HG02610 (cell line): ENCODE results near the gene ADAMTS6.

Experiments
- ATAC-seq: cut with Tn5 transposase; IDR thresholded peaks from one replicate; pipeline ENCODE4 v1.9.1; 2021; ENCODE audit warnings: mild to moderate bottlenecking, moderate library complexity; ENCODE audit not compliant: unreplicated experiment

Gene ADAMTS6

DNA sequence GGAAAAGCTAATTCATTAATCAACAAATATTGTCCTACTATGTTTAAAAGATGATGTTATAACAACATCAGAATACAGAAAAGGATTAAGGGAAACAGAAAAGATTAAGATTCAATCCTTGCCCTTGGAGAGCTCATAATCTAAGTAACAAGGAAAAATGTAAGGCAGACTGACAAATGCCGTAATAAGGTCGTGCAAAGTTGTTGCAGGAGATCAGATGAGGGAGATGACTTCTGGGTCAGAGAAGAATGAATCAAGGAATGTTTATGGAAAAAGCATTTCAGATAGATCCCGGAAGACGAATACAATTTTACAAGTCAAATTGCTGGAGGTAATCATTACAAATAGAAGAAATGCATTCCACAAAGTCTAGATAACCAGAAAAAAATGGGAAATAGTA is 6.4 kb downstream of the ADAMTS6 start:
- ATAC-seq: no peak

DNA sequence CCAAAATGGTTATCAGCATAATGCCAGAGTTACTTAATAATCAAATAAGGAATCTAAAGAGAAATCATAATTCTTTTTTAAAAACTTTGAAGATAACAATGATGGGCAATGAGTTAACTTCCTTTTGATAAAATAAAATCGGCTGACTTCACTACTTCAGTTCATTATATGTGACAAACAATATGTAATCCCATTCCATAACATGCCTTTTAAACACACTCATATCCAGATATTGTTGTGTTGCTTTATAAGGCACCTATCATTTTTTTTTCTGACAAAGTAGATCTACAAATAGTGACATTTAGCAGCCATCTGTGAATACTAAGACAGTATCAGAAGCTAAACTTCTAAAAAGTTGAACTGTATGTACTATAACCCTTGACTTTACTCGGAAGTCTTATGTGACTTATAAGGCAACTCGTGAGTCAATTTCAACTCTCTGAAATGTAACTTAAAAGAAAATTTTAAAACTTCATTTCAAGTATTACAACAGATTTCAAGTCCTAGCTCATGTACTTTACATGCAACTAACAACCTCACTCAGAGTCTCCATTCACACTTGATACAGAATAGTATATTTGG is 7.5 kb downstream of the ADAMTS6 start:
- ATAC-seq: no peak

DNA sequence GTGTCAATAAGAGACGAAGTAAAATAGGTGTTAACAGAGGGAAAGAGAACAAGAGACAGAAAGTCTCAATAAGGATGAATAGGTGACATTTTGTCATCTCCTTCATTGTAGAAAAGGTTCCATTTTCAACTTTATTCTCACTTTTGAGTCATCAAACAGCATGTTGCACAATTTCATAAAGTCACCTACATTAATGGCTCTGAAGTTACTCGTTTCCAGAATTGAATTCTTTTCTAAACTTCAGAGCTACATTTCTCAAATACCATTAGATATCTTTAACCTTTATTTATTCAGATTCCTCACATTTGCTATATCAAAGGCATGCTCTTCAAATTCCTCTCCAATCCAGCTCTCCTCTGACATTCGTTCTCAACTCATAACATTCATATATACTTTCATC is 13.1 kb downstream of the ADAMTS6 start:
- no peak for ATAC-seq

DNA sequence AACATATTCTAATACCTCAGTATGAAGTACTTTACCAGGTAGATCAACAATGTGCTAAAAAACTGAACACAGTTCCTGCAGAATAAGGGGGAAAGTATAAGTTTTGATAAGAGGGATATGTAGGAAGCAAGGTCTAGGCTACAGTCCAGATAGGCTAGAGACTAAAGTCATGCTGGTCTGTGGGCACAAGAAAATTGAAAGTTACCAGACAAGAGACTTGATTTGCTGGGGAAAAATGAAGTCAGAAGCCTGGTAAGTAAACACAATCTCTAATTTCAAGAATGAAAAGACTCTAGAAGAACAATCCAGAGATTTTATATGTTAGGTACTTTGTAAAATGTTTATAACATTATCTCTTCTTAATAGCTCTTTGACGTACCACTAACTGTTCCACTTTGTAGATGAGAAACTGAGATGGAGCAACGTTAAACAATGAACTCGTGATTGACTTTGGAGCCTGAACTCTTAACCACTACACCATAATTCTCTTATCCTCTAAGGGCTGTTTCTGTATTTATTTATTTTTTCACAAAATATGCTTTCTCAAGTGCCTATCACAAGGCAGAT is 19.5 kb downstream of the ADAMTS6 start:
- ATAC-seq: no peak

DNA sequence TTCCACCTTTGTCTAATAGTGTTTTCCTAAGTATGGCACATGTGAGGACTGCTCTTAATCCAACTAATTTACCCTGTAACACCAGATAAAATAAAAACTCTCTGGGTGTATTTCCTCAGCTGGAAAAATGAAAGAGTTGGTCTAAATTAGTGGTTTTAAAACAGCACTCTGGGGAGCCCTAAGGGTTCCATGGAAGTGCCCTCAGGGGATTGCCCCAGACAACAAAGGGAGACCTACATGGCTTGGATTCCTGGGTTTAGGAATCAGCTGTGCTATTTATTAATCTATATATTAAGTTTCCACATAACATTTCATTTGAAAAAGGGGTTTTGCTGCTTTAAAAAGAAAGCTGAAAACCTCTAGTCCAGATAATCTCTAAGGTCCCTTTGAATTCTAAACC is 20.2 kb downstream of the ADAMTS6 start:
- ATAC-seq: no peak

DNA sequence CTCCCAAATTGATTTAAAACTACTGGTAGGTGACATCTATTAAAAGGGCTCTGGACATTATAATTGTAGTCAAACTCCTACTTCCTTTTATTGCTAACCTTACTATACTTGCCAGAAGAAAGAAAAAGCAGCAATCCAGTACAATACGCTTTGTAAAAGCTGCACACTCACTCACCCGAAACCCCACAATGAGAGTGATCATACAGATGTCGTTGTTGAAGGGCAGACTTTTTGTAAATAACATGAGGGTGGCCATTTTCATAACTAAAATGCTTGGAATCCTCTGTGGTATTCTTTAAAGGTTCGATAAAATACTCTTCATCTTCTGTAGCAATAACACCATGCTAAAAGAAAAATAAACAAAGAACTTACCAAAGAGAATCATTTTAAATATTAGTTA is 21.7 kb downstream of the ADAMTS6 start:
- no peak for ATAC-seq

DNA sequence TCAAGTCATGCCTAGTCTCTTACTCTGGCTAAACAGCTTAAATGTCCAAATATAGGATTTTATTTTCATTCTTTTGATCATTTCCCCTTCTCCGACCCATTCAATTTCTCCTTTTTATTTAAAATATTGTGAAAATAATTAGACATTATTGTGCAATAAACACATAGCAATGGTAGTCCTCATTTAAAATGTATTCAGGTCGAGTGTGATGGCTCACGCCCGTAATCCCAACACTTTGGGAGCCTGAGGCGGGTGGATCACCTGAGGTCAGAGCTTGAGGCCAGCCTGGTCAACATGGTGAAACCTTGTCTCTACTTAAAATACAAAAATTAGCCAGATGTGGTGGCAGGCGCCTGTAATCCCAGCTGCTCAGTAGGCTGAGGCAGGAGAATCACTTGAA is 26.7 kb downstream of the ADAMTS6 start:
- ATAC-seq: no peak

DNA sequence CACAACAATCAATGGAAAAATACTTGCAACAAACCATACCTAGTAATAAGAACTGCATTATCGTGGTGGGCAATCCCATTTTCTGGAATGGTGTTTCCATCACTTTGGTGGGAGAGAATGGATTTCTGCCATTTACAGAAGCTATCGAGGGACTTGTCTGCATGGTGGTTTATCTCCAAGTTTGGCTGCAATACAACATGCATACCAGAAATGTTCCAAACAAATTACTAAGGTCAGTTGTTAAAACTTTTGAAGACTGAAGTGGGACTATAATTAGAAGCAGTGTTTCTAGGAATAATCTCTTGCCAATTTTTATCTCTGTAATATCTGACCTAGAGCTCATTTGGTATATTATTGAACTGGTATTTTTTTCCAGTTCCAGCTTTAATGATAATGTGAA is 30.3 kb downstream of the ADAMTS6 start:
- no peak for ATAC-seq

DNA sequence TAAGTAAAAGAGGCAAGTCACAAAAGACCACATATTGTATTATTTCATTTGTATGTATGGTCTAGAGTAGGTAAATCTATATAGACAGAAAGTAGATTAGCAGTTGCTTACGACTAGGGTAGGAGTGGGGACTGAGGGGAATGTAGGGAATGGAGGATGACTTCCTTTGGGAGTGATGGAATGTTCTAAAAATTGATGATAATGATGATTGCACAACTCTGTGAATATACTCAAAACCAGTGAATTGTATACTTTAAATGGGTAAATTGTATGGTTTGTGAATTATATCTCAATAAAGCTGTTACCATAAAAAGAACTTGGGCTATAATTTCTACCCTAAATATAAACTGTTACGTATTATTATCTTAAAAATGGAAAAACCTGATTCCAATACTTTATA is 35.0 kb downstream of the ADAMTS6 start:
- ATAC-seq: no peak

DNA sequence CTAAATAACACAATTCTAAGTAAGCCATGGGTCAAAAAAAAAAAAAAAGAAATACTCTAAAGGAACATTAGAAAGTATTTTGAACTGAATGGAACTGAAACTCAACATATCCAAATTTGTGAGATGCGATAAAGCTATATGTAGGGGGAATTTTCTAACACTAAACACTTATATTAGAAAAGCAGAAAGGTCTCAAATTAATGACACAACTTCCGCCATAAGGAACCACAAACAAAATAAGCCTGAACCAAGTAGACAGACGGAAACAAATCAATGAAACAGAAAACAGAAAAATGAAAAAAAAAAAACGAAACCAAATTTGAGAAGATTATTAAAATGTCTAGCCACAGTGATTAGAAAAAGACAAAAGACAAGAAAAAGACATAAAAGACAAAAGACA is 39.9 kb downstream of the ADAMTS6 start:
- no peak for ATAC-seq

DNA sequence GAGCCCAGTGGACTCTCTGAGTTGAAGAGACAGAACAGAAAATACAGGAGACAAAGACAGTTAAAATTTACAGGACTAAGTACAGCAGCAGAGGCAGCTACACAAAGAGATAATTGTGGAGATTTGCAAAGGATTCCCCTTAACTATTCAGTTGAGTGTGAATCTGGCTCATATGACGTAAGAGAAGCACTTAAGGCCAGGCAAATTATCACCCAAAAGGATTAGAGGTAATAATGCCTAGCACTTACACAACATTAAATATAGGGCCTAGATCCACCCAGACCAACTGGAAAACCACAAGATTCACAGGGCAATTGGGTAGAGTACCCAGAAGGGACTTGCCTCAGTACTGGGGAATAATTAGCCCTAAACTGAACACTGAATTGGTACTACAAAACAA is 41.3 kb downstream of the ADAMTS6 start:
- no peak for ATAC-seq

DNA sequence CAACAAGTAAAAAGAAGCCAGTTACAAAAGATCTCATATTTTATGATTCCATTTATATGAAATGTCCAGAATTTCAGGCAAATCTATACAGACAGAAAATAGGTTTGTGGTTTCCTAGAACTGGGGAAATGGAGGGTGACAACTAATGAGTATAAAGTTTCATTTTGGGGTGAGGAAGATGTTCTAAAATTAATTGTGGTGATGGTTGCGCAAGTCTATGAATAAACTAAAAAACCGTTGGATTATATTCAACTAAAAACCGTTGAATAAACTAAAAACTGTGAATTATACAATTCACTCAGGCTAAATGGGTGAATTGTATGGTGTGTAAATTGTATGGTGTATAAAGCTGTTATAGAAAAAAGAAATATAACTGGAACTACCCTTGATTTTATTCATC is 47.6 kb downstream of the ADAMTS6 start:
- ATAC-seq: no peak

DNA sequence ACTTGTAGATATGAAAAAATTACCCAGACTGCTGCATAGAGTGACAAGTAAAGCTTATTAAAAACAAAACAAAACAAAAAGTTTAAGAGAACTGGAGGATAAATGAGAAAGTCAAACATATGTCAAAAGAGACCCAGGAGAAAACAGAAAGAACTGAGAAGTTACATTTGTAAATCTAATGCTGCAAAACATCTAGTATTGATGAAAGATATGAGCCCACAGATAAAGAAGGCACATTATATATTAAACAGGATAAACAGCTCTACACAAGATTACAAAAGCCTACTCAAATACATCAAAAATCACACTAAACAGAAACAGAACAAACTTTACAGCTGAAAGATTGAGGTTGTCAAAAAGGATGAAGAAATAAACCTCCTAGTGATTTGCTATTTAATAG is 55.1 kb downstream of the ADAMTS6 start:
- no peak for ATAC-seq

DNA sequence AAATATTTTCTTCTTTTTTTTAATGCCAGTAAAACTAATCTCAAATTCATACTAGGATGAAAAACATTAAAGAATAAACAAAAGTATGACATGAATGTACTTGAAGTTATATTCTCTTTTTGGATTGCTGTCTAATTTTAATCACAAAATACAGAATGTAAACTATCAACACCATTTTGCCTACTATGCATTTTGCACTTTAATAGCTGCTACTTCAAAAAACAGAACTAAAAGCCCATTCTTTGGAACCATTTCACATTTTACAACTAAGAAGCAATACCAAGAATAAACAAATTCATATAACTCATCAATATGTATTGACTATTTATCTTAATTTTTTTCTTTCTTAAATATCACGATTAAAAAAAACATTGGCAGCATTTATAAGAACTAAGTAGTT is 58.1 kb downstream of the ADAMTS6 start:
- no peak for ATAC-seq

DNA sequence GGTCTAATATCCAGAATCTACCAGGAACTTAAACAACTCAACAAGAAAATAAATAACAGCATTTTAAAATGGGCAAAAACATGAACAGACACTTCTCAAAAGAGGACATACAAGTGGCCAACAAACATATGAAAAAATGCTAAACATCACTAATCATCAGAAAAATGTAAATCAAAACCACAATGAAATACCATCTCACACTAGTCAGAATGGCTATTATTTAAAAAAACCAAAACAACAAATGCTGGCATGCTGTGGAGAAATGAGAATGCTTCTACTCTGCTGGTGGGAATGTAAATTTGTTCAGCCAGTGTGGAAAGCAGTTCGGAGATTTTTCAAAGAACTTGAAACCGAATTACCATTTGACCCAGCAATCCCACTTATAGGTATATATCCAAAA is 63.1 kb downstream of the ADAMTS6 start:
- ATAC-seq: no peak

DNA sequence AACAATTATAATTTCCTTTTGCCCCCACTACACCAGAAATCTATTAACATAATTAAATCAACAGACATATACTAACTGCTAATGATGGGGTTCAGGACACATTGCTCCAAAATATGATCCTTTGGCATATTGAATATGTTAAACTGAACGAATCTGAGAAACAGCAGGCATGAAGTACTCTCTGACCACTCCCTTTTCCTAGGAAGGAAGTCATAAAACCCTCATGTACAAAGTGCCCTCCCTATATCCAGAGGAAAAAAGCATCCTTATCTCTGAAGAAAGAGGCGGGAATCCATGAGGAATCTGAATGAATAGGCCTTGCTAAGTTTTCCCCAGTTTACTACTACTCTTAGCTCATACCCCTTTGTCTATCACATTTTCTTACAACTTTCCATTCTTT is 67.9 kb downstream of the ADAMTS6 start:
- ATAC-seq: no peak

DNA sequence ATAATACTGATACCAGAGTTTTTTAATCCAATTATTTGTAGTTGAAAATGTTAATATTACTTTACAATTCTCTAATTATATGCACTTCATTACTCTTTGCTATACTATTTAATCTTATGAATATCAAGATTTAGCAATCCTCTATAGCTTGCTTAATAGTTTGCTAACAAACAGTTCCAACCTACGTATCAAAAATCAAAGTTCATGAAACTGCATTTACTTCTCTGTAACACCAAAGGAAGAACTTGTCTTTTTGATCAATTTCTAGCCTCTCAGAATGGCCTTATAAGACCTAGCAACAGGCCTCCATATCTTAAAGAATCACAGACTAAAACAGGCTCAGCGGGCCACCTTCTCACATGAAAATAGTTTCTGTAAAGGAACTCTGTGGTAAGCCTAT is 68.9 kb downstream of the ADAMTS6 start:
- no peak for ATAC-seq

DNA sequence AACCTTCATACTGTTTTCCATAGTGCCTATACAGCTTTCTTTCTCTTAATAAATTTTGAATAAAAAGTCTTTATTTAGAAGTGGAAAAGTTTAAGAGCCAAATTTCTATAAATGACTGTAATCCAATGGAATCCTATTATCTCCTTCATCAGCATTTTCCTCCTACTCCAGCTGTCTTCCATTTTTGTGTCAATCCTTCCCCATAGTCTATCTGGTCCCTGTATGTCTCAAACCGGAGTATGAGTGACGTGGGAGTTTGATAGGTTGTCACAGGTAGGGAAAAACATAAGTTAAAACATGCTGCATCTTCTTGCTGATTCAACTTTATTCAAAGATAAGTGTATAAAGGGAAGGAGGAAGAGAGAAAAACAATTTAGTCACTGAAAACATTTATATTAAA is 70.4 kb downstream of the ADAMTS6 start:
- no peak for ATAC-seq

DNA sequence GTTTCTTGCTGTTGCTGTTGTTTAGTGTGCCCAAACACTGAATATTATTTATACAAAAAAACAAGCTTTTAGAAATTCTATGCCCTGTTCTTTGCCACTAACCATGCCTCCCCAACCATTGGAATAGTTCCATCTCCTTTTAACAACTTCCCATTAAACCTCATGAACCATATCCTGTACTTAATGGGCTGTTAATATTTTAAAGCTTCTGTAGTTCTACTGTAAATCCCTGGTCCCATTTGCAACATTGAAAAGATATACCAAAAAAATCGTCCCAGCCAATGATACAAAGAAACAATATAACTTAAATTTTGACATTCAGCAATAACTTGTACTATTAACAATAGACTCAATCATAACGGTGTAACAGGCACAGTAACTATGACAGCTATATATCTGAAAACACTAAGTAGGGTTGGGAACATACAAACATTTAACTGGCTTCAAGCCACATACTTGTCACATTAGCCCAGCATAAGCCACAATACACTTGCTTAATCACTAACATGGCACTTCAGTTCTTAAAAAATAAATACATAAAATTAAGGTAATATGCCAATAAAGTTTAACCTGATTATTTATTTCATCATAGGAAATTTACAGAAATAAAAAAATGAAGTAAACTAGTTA is 86.1 kb downstream of the ADAMTS6 start:
- ATAC-seq: no peak

DNA sequence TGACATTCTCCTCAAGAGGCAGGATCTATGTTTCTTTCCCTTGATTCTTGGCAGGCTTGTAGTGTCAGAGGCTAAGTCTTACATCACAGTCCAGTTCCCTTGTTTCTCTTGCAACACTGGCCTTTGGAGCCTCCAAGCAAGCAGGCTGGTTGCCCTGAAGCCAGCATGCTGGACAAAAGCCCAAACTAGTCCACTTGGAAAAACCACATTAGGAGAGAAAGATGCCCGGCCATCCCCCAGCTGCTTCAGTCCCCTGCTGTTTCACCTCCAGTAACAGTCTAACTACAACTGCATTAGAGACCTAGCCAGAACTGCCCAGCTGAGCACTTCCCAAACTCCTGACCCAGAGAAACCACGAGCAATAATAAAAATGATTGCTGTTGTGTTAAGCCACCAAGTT is 87.6 kb downstream of the ADAMTS6 start:
- ATAC-seq: no peak

DNA sequence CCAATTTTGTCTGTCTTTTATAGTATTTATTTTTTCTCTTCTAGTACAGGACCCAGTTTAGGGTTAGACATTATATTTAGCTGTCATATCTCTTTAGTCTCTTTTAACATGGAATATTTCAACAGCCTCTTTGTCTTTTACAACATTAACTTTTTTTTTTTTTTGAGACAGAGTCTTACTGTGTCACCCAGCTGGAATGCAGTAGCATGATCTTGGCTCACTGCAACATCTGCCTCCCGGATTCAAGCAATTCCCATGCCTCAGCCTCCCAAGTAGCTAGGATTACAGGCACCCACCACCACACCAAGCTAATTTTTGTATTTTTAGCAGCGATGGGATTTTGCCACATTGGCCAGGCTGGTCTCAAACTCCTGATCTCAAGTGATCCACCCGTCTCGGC is 90.1 kb downstream of the ADAMTS6 start:
- no peak for ATAC-seq

DNA sequence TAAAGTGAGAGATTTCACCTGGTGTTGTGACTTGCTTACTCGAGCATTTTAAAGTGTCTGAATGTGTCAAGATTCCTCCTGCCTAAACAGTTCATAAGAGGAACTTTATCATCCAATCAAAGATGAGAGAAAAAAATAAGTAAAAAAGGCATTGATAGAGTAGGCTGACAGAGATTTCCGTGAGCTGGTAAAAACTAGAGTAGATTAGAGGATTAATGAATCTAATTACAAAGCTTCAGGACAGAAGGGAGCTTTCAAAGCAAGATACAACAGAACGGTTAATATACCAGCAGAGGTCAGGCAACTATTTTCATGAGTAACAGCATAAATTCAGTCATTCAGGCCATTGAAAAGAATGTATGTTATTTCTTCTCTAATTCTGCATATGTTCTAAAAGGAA is 91.5 kb downstream of the ADAMTS6 start:
- no peak for ATAC-seq

DNA sequence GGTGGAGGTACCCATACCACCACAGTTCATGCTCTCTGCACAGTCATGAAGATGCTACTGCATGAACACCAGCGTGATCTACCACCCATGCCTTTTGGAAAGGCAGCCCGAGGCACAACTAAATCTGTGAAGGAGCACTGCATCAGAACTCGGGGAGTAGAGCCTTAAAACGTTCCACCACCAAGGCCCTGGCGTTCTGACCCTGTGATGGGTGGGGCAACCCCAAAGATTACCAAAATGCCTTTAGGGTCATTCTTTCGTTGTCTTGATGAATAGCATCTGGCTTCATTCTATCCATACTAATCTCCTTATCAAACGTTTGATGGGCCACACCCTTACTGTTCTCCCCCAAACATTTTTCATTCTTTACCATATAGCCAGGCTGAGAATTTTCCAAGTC is 97.9 kb downstream of the ADAMTS6 start:
- no peak for ATAC-seq
